GM10248 (cell line): ENCODE data around the gene TNFRSF4.

Source experiments
- CTCF ChIA-PET: fragments of 300-600 bp; sonication (Branson Sonifier 250); formaldehyde crosslinking; extraction: SDS; loops from one replicate; lab custom pipeline; 2021; ENCODE audit warnings: antibody characterized with exemption; lab: Yijun Ruan, JAX
- POLR2A ChIA-PET: fragments of 350-650 bp; sonication (Branson Sonifier 250); formaldehyde crosslinking; extraction: SDS; loops from one replicate; lab custom pipeline; 2020; ENCODE audit warnings: antibody characterized with exemption; lab: Yijun Ruan, JAX
- DNase-seq: peaks from one replicate; pipeline ENCODE4 v3.0.0; 2012; ENCODE audit errors: extremely low spot score
- TF ChIP-seq, protein P1 (sequence below): IDR thresholded peaks from 2 replicates; pipeline ENCODE4 v1.5.1; 2012; ENCODE audit warnings: mild to moderate bottlenecking, low read depth; ENCODE audit errors: extremely low read depth, missing control alignments, control extremely low read depth

Gene TNFRSF4

DNA sequence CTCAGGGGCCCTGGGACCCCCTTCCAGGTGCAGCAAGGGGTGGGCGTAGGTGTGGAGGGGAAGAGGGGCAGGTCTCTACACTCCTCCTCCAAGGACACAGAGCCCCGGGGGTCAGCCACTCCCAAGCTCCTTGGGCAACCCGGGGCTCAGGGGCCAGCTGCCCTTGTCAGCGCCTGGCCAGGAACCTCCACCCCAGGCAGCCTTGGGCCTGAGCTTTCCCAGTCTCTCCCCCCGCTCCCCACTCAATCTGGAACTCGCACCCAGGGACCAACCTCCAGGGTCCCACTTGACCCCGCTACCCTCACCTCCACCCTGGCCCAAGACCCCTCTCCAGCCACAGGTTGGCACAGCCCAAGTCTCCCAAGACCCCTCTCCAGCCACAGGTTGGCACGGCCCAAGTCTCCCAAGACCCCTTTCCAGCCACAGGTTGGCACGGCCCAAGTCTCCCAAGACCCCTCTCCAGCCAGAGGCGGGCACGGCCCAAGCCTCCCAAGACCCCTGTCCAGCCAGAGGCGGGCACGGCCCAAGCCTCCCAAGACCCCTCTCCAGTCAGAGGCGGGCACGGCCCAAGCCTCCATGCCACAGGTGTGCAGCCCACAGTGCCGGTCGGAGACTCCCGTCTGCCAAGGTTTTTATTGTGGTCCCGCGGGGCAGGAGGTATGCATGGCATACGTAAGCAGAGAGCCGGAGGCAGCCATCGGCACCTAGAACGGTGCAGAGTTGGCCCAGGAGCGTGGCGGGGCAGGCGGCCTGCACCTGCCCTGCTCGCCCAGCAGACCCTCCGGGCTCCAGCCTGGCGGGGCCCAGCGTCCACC is 3.0 kb downstream of the TNFRSF4 start:
- ChIA-PET CTCF (interaction anchor here (1.5 to 4.7 kb wide), 3 partner anchors 23 to 89 kb away, joined by 3 to 21 read pairs (median 4); no protein-coding TSS in a partner anchor), POLR2A (no interaction called here)
- DNase-seq, result no peak
- TF ChIP-seq, protein P1, sequence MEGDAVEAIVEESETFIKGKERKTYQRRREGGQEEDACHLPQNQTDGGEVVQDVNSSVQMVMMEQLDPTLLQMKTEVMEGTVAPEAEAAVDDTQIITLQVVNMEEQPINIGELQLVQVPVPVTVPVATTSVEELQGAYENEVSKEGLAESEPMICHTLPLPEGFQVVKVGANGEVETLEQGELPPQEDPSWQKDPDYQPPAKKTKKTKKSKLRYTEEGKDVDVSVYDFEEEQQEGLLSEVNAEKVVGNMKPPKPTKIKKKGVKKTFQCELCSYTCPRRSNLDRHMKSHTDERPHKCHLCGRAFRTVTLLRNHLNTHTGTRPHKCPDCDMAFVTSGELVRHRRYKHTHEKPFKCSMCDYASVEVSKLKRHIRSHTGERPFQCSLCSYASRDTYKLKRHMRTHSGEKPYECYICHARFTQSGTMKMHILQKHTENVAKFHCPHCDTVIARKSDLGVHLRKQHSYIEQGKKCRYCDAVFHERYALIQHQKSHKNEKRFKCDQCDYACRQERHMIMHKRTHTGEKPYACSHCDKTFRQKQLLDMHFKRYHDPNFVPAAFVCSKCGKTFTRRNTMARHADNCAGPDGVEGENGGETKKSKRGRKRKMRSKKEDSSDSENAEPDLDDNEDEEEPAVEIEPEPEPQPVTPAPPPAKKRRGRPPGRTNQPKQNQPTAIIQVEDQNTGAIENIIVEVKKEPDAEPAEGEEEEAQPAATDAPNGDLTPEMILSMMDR, result no peak

DNA sequence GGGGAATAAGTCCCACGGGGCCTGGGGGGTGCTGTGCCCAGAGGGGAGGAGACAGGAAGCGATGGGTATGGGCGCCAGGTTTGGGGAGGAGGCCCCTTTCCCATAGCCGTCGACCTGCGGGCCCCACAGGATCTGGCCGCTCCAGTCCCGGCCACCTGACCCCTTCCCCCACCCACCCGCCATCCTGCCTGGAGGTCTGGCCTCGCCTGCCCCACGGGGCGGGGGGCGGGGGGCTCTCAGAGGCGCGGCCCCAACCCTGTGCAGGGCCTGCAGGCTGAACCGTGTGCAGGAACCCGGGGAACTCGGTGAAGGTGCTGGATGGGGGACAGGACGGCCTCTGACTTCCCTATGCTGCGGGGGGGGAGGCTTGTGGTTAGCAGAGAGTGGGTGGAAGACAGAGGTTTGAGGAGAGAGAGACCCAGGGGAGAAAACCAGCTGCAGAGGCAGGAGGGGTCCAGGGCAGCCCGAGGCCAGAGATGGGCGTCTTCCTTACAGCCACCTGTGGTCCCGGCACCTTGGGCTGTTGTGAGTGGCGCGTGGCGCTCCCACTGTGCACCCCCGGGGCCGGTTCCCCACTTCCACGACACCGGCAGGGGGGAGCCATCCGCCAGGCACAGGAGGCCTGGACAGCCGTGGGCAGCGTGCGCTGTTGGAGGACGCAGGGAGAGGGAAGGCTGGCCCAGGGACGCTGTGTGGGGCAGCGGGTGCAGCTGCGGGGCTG is 5.1 kb downstream of the TNFRSF4 start:
- peak; percentile 68 for DNase-seq
- CTCF ChIA-PET, result interaction anchor here (1.4 to 4.7 kb wide), 4 partner anchors 14 to 87 kb away, joined by 3 to 21 read pairs (median 4); no protein-coding TSS in a partner anchor
- POLR2A ChIA-PET, result interaction anchor here (0.6 kb wide), 1 partner anchor 42 kb away, joined by 3 read pairs; no protein-coding TSS in a partner anchor
- TF ChIP-seq, protein P1, result no peak

DNA sequence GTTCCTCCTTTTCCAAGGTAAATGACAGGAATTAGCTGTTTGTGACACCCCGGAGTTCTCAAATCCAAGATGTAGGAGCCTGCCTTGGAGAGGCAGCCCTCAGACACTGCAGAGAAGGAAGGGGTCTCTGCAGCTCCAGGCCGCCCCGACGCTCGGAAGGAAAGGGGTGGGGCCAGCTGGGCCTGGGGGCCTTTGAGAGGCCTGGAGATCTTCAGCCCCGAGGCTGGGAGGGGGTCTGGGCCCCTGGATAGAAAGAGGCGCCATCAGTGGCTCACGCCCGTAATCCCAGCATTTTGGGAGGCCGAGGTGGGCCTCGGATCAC is 6.4 kb downstream of the TNFRSF4 start:
- ChIA-PET POLR2A (no interaction called here), CTCF (interaction anchor here (1.0 to 4.7 kb wide), 5 partner anchors 8 to 85 kb away, joined by 3 to 21 read pairs (median 3); no protein-coding TSS in a partner anchor)
- no peak for DNase-seq
- TF ChIP-seq, protein P1, result no peak

DNA sequence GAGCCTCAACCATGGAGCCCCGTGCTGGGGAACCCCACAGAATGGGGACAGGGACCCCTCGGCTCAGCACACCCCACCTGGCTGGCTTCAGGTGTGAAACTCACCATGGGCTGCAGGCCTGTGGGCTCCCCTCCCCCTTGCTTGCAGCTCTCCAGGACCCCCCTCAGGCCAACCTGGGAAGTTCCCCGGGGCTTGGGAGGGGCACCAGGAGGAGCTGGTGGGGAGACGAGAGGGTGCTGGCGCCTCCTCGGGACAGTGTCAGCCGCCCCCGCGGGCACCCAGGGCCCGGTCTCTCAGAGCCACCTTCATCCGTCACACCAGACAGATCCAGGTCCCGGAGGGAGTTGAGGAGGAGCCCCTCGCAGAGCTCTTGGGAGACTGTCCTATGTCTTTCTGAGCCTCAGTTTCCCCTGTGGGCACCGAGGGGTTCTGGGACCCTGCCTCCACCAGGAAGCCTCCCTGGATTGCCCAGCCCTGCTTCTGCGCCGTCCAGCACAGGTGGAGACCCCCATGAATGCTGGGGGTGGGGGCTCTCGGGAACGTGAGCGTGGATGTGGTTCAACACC is 6.9 kb downstream of the TNFRSF4 start:
- ChIA-PET POLR2A (no interaction called here), CTCF (interaction anchor here (1.0 to 4.7 kb wide), 5 partner anchors 9 to 85 kb away, joined by 3 to 21 read pairs (median 3); no protein-coding TSS in a partner anchor)
- TF ChIP-seq, protein P1, result no peak
- no peak for DNase-seq

DNA sequence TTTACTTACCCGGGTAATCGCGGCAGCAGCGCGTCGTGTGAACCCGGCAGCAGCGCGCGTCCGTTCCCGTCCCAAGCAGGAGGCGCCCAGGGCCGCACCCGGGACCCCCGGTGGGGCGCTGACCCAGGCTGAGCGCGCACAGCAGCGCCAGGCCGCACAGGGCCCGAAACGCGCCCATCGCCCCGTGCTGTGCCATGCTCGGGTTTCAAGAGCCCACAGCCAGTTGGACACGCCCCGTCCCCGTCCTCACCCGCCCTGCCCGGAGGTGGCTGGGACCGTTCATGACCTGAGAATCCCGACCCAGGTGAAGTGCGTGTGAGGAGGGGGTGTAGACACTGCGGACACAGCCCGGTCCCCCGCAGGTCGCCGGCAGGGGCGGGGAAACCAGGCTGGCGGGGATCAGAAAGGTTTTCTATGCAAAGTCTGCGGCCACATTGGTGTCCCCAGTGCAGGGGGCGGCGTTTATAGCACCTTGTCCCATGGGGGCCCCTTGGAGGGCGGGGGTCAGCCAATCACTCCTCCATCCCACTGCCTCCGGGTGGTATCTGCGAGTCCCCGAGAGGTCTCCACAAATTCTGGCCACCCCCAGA is 7.5 kb downstream of the TNFRSF4 start, which contains the start of gene TNFRSF18:
TNFRSF18 (minus strand) TSS at position 217 of the 590 bp plus-strand sequence; CDS start at position 196, 21 bp downstream.
- POLR2A ChIA-PET, result no interaction called here

More for the DNA sequence above, 7.5 kb downstream of the TNFRSF4 start, which contains the start of gene TNFRSF18:
- CTCF ChIA-PET, result interaction anchor here (1.0 to 4.7 kb wide), 4 partner anchors 9 to 84 kb away, joined by 3 to 21 read pairs (median 5); no protein-coding TSS in a partner anchor
- TF ChIP-seq, protein P1, result no peak
- peak; percentile 70 for DNase-seq
